ENCODE data around the gene TIAM2.

DNA sequence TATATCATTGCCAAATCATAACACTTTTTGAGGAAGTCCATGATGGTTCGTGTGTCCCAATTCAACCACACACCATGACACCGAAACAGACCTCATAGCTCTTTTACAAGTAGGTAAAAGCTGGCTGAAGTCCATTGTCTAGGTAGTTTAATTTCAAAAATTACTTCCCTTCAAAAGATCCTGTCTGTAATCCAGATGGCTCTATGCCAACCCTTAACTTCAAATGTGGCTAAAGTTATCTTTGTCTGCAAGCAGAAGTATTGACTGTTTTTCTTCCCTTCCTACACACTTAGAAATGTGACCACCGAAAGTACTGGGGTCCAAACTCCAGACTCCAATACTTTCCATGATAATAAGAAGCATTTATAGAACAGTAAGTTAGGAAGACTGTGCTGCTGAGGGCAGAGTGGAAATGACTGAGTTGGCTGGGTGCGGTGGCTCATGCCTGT is 8.3 kb upstream of the TIAM2 start:
- no peak for TF ChIP-seq POLR2A (IDR thresholded peaks at IDR 0.05)
- TF ChIP-seq, protein P1, sequence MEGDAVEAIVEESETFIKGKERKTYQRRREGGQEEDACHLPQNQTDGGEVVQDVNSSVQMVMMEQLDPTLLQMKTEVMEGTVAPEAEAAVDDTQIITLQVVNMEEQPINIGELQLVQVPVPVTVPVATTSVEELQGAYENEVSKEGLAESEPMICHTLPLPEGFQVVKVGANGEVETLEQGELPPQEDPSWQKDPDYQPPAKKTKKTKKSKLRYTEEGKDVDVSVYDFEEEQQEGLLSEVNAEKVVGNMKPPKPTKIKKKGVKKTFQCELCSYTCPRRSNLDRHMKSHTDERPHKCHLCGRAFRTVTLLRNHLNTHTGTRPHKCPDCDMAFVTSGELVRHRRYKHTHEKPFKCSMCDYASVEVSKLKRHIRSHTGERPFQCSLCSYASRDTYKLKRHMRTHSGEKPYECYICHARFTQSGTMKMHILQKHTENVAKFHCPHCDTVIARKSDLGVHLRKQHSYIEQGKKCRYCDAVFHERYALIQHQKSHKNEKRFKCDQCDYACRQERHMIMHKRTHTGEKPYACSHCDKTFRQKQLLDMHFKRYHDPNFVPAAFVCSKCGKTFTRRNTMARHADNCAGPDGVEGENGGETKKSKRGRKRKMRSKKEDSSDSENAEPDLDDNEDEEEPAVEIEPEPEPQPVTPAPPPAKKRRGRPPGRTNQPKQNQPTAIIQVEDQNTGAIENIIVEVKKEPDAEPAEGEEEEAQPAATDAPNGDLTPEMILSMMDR (IDR thresholded peaks at IDR 0.05) = no peak

Measured in ovary (tissue), 3 donors.